AG10803 (cell line): ENCODE data around the gene SEC11A.
A peak's percentile ranks its signal among the peaks of the same experiment; 100 is the strongest.

Experiments
- DNase-seq: peaks from one replicate; pipeline ENCODE4 v3.0.0; 2010; ENCODE audit warnings: low read depth
- H3K4me3 ChIP-seq: 2 replicates; pipeline ENCODE4 v1.5.1; 2011; ENCODE audit warnings: mild to moderate bottlenecking, low read length, control low read depth
- TF ChIP-seq, protein P1 (sequence below): conservative IDR thresholded peaks from 2 replicates; pipeline ENCODE4 v1.5.1; 2011; ENCODE audit warnings: mild to moderate bottlenecking, low read length, control low read depth, inconsistent platforms

The SEC11A gene

DNA sequence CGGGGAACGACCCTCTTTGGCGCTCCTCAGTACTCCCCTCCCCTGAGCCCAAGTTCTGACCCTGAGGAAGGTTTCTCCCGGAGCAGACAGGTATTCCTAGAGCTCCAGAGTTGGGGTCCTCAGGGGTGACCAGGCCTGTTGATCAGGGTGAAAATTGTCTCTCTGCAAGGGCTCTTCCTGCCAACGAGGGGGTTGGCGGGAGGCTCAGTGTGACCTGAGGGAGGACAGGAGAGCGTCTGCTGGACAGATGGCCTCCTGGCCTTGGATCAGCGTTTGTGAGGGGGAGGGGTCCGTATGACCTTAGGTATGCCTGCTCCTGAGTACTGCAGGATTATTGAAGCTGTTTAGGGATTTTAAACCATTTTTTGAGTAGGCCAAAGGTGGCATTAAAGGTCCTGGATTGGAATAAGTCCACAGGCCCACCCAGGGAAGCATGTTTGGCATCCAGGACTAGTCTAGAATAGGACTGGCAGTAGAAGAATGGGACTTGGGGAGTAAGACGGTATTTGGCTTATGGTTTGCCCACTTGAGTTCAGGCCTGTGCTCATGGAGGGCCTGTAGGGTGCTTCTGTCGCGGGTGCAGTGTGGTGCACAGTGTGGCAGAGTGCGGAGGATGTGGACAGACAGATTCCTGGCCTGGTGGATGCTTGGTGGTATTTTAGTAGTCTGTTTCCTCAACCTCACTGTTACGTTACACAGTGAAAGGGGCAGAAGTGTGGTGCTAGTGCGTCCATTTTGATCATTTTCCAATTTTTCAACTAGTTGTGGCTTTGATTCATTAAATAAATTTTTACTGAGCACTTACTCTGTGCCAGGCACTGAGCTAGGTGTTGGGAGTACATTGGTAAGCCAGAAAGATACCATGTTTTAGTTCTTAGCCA is 33.4 kb upstream of the SEC11A start:
- TF ChIP-seq, protein P1, sequence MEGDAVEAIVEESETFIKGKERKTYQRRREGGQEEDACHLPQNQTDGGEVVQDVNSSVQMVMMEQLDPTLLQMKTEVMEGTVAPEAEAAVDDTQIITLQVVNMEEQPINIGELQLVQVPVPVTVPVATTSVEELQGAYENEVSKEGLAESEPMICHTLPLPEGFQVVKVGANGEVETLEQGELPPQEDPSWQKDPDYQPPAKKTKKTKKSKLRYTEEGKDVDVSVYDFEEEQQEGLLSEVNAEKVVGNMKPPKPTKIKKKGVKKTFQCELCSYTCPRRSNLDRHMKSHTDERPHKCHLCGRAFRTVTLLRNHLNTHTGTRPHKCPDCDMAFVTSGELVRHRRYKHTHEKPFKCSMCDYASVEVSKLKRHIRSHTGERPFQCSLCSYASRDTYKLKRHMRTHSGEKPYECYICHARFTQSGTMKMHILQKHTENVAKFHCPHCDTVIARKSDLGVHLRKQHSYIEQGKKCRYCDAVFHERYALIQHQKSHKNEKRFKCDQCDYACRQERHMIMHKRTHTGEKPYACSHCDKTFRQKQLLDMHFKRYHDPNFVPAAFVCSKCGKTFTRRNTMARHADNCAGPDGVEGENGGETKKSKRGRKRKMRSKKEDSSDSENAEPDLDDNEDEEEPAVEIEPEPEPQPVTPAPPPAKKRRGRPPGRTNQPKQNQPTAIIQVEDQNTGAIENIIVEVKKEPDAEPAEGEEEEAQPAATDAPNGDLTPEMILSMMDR, result peak; percentile 18
- peak overlapping the region; percentile 93 for H3K4me3 ChIP-seq
- DNase-seq, result peak; percentile 43

DNA sequence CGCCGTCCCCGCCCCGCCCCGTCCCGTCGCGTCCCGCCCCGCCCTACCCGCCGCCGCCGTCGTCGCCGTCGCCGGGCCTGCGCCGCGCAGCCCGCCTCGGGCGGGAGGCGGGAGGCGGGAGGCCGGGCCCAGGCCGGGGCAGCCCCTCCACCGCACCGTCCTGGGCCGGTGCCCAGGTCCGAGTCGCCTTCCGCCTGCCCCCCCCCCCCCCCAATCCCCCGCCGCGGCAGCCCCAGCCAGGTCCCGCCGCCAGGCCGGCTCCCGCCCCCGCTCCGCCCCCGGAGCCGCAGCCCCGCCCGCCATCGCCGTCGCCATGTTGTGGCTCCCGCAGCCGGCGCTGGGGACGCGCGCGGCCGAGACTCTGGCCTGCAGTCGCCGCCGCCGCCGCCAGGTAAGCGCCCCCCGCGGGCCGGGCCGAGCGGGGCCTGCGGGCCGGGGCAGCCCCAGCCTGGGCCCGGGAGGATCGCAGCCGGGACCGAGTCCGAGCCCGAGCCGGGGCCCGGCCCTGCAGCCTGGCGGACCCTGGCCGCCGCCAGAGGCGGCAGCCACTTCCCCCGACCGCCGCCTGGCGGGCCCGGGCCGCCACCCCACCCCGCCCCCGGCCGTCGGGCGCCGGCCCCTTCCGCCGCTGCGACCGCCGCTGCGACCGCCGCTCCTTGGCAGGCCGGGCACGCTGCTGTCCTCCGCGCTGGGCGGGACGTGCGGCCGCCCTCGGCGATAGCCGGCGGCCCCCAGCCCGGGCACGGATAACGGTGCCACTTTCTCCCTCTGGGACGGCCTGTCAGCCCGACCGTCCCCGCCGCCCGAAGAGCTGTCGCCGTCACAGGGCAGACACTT is 32.6 kb upstream of the SEC11A start, which contains the start of gene ZNF592:
Gene ZNF592, plus strand, starts transcription at position 319 of the 837 bp plus-strand sequence. CDS start 34,084 bp downstream, outside the sequence.
- peak within 1 kb of the TSS; percentile 93 for H3K4me3 ChIP-seq
- DNase-seq, result peak; percentile 83
- TF ChIP-seq, protein P1, result no peak; the same call in 1 of the 2 replicates

DNA sequence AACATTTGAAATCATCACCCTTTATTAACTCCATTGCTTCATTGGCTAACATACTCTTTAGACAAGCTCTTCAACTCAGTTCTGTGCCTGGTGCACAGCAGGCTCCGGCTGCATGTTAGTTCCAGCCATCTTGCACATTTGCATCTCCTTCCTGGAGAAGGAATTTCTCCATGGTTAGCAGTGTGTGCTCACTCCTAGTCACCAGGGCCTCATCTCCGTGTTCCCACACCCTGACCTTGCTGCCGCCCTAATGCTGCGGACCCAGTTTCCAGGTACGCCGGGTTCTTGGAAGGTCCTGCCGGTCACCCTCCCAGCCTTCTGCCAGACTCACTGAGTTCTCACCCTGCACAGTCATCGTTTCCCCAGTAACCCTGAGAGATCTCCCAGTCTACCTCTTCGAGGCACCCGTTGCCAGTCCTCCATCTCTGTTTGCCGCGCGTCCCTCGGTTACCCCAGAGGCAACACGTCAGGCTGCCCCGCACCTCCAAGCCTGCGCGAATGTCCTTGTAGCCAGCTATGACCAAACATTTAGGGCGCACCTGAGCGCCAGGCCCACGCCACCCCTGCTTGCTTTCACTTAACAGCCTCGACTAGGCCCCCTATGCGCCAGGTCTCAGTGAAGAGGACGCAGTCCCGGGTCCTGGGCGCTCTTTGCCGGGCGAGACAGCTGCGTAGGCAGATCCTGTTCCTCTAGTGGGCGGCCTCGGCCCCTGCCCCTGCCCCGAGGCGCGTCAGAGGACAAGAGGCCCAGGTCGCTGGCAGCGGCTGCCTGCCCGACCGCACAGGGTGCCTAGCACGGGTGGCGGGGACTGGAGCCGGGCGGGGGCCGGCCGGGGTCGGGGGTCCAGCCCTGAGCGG is 31.7 kb upstream of the SEC11A start:
- TF ChIP-seq, protein P1, result 0 out of 2 replicates have a peak, but pooled peaks have one; percentile 4
- DNase-seq, result peak; percentile 62

DNA sequence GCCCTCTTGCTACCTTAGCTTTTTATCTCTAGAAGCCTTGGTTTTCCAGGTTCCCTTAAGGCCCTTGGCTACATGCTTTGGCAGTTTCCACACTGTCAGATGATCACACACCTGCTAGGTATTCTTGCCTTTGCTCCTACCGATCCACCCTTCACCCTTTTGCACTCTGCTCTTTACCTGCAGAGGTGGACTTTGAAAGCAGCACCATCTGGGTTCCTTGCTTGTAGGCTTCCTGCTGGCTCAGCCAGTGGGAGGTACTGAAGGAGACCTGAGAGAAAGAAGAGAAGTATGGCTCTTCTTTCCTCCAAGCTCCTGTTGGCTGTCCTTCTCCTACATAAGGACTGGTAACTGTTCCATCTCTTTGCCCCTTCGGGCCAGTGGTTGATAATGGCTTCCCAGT is 25.2 kb upstream of the SEC11A start:
- H3K4me3 ChIP-seq, result no peak overlapping the region
- DNase-seq, result no peak
- TF ChIP-seq, protein P1, result no peak

More for the DNA sequence above, 31.7 kb upstream of the SEC11A start:
- H3K4me3 ChIP-seq, result peak overlapping the region; percentile 80

DNA sequence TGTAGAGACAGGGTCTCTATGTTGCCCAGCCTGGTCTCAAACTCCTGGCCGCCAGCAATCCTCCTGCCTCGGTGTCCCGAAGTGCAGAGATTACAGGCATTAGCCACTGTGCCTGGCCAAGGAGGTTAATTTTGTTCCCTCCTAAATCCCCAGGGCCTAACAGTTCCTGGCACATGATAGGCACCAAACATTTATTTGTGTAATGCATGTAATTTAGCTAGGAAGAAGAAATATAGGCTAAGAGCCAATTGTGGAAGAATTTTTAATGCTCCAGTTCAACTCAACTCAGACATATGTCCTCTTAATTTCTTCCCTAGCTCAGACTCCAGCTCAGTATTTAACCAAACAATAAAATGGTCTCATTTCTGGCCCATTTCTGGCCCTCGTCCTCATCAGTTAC is 24.8 kb upstream of the SEC11A start:
- no peak for DNase-seq
- no peak overlapping the region for H3K4me3 ChIP-seq
- TF ChIP-seq, protein P1, result no peak

DNA sequence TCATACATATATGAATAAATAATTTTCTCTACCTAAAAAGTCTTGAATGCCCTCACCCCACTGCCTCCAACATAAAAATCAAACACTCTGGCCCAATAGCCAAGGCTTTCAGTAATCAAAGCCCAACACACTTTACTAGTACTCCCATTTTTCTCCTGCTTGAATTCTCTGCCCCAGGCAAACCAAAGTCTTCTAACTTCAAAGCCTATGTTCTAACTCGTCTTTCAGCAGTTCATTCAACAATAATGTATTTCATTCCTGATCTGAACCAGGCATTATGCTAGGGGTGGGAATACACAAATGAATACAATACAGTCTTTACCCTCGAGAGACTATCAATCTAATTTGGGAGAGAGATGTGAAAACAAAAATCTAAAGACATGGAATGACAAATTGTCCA is 21.1 kb upstream of the SEC11A start:
- H3K4me3 ChIP-seq, result no peak overlapping the region
- no peak for DNase-seq
- TF ChIP-seq, protein P1, result no peak
